Measurements from ENCODE around the gene KIAA1217. TPM values are rescaled to one million over a fixed set of nuclear protein-coding genes. Genes with fewer than 3 reads are reported as not detected.

KIAA1217 gene
- total RNA-seq, 1 experiment from 2014 or later: 171 TPM

DNA sequence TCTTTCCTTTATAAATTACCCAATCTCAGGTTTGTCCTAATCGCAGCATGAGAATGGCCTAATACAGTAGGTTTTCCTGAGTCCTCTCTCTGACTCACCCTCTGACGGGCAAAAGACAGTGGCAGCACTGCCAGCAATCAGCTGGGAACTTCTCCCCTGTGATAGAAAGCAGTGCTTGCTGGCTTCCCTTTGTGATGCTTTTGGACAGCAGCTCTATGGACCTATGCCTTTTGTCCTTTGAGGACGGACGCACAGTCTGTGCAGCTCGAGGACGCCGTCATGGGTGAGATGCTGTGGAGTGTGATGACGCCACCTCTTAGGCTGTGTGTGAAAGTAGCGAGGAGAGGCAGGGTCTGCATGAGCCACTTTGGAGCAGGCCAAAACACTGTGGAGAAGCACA lies 68.8 kb downstream of the KIAA1217 start:
- H3K27me3 ChIP-seq (replicated peaks; ENCODE audit: control insufficient read depth, insufficient read depth, low read length): no peaks in the 10 kb centered on the region
- peaks cover 7% of the 10 kb centered on the region for H3K9me3 Mint-ChIP-seq (ENCODE audit: unreplicated experiment)
- no peaks in the 10 kb centered on the region for H3K9me3 ChIP-seq
- H3K4me1 ChIP-seq: peaks cover 8% of the 10 kb centered on the region
- peaks cover 32% of the 10 kb centered on the region for H3K4me1 Mint-ChIP-seq (ENCODE audit: low read depth, unreplicated experiment)
- ChIA-PET POLR2A (interaction anchor here (1.0 kb wide), 1 partner anchor 69 kb away, joined by 4 read pairs; the partner anchor contains the start of gene KIAA1217), CTCF (no interaction called here)
- H3K36me3 ChIP-seq (ENCODE audit: control insufficient read depth, insufficient read depth, low read length): no peaks in the 10 kb centered on the region; the same call in 1 of the 2 replicates
- peak overlapping the region; percentile 71 for H3K27ac Mint-ChIP-seq (ENCODE audit: unreplicated experiment)
- H3K4me3 Mint-ChIP-seq (ENCODE audit: unreplicated experiment): peak overlapping the region; percentile 7
- TF ChIP-seq, protein P1, sequence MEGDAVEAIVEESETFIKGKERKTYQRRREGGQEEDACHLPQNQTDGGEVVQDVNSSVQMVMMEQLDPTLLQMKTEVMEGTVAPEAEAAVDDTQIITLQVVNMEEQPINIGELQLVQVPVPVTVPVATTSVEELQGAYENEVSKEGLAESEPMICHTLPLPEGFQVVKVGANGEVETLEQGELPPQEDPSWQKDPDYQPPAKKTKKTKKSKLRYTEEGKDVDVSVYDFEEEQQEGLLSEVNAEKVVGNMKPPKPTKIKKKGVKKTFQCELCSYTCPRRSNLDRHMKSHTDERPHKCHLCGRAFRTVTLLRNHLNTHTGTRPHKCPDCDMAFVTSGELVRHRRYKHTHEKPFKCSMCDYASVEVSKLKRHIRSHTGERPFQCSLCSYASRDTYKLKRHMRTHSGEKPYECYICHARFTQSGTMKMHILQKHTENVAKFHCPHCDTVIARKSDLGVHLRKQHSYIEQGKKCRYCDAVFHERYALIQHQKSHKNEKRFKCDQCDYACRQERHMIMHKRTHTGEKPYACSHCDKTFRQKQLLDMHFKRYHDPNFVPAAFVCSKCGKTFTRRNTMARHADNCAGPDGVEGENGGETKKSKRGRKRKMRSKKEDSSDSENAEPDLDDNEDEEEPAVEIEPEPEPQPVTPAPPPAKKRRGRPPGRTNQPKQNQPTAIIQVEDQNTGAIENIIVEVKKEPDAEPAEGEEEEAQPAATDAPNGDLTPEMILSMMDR (IDR thresholded peaks at IDR 0.05; ENCODE audit: insufficient read depth in 1 of 2, low read depth in 1 of 2, low read length in 1 of 2, severe bottlenecking in 1 of 2, unreplicated experiment in 1 of 2): no peak
- intact Hi-C loops (cut with micrococcal nuclease; ENCODE audit: unreplicated experiment): loop anchor here (2.0 kb wide), 1 partner anchor 21 kb away; no protein-coding TSS in a partner anchor
- BruUV-seq (replicated peaks): no TSS peak
- peaks cover 57% of the 10 kb centered on the region for H3K36me3 Mint-ChIP-seq (ENCODE audit: insufficient read depth, unreplicated experiment)
- DNase-seq: no peak
- H3K4me3 ChIP-seq (ENCODE audit: low read depth, low read length): no peak overlapping the region
- no peaks in the 10 kb centered on the region for H3K27me3 Mint-ChIP-seq (ENCODE audit: insufficient read depth, unreplicated experiment)

DNA sequence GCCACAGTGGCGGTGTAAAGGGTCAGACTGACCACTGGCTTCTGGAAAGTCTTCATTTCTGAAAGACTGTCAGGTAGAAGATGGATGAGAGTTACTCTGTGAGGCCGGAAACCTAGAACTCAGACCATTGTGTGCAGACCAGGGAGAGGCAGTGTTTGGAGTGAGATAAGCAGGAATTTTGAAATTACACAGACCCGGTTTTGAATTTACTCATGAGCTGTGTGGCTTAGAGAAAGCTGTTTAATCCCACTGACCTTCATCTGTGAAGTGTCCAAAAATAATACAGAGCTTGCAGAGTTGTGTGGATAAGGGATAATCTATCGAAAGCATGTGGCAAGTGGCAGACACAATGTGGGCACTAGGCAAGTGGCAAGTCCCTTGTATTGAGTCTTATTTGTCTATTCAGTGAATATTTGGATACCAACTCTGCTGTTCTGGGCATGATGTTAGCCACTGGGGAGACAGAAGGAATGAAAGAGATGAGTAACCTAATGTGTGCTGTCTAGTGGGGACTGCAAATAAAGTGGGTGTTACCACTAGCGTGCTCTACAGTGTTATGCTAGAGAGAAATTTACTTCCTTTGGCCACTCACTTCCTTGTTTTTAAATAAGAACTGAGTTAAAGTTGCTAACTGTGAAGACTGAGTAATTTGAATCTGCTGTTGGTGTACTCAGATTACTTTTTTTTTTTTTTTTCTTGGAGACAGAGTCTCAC lies 69.4 kb downstream of the KIAA1217 start:
- CTCF ChIA-PET: no interaction called here
- intact Hi-C loops (cut with micrococcal nuclease; ENCODE audit: unreplicated experiment): loop anchor here (2.0 kb wide), 1 partner anchor 20 kb away; no protein-coding TSS in a partner anchor
- DNase-seq: no peak
- POLR2A ChIA-PET: interaction anchor here (0.6 to 1.0 kb wide), 2 partner anchors 68 to 69 kb away, joined by 3 to 4 read pairs; partner anchors contain the start of gene KIAA1217
- H3K4me1 Mint-ChIP-seq (ENCODE audit: low read depth, unreplicated experiment): peaks cover 27% of the 10 kb centered on the region
- H3K36me3 ChIP-seq (ENCODE audit: control insufficient read depth, insufficient read depth, low read length): no peaks in the 10 kb centered on the region; the same call in 1 of the 2 replicates
- peaks cover 9% of the 10 kb centered on the region for H3K9me3 Mint-ChIP-seq (ENCODE audit: unreplicated experiment)
- TF ChIP-seq, protein P1 (IDR thresholded peaks at IDR 0.05; ENCODE audit: insufficient read depth in 1 of 2, low read depth in 1 of 2, low read length in 1 of 2, severe bottlenecking in 1 of 2, unreplicated experiment in 1 of 2): no peak
- no peak overlapping the region for H3K4me3 ChIP-seq (ENCODE audit: low read depth, low read length)
- H3K4me3 Mint-ChIP-seq (ENCODE audit: unreplicated experiment): peak overlapping the region; percentile 7
- H3K36me3 Mint-ChIP-seq (ENCODE audit: insufficient read depth, unreplicated experiment): peaks cover 58% of the 10 kb centered on the region
- H3K27me3 Mint-ChIP-seq (ENCODE audit: insufficient read depth, unreplicated experiment): no peaks in the 10 kb centered on the region
- peaks cover 2% of the 10 kb centered on the region for H3K4me1 ChIP-seq
- H3K27me3 ChIP-seq (replicated peaks; ENCODE audit: control insufficient read depth, insufficient read depth, low read length): no peaks in the 10 kb centered on the region
- H3K27ac Mint-ChIP-seq (ENCODE audit: unreplicated experiment): peak overlapping the region; percentile 71
- no TSS peak for BruUV-seq (replicated peaks)
- no peaks in the 10 kb centered on the region for H3K9me3 ChIP-seq

DNA sequence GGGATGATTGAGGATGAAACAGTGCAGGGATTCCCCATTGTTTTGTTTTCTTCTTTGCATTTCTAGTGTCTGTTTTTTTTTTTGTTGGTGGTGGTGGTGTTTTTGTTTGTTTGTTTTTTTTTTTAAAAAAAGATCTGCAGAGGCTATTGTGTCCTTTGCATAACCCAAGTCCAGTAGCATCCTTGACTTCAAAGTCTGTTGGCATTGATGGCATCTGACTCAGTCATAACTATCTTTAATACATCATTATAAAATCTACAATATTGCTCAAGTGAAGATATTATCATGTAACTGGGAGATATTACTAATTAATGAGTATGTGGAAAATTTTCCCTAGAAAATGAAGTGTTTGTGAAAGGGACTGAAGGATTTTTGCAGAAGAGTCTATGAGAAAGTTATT lies 70.2 kb downstream of the KIAA1217 start:
- intact Hi-C loops (cut with micrococcal nuclease; ENCODE audit: unreplicated experiment): loop anchor here (2.0 kb wide), 1 partner anchor 20 kb away; no protein-coding TSS in a partner anchor
- Mint-ChIP-seq H3K9me3 (ENCODE audit: unreplicated experiment) (peaks cover 9% of the 10 kb centered on the region), H3K4me3 (ENCODE audit: unreplicated experiment) (no peak overlapping the region), H3K27me3 (ENCODE audit: insufficient read depth, unreplicated experiment) (no peaks in the 10 kb centered on the region), H3K27ac (ENCODE audit: unreplicated experiment) (no peak overlapping the region), H3K4me1 (ENCODE audit: low read depth, unreplicated experiment) (peaks cover 26% of the 10 kb centered on the region), H3K36me3 (ENCODE audit: insufficient read depth, unreplicated experiment) (peaks cover 57% of the 10 kb centered on the region)
- H3K9me3 ChIP-seq: no peaks in the 10 kb centered on the region
- H3K27me3 ChIP-seq (replicated peaks; ENCODE audit: control insufficient read depth, insufficient read depth, low read length): no peaks in the 10 kb centered on the region
- CTCF ChIA-PET: no interaction called here
- DNase-seq: no peak
- TF ChIP-seq, protein P1 (IDR thresholded peaks at IDR 0.05; ENCODE audit: insufficient read depth in 1 of 2, low read depth in 1 of 2, low read length in 1 of 2, severe bottlenecking in 1 of 2, unreplicated experiment in 1 of 2): no peak
- POLR2A ChIA-PET: no interaction called here
- no peak overlapping the region for H3K4me3 ChIP-seq (ENCODE audit: low read depth, low read length)
- no TSS peak for BruUV-seq (replicated peaks)
- H3K36me3 ChIP-seq (ENCODE audit: control insufficient read depth, insufficient read depth, low read length): no peaks in the 10 kb centered on the region; the same call in 1 of the 2 replicates
- H3K4me1 ChIP-seq: no peaks in the 10 kb centered on the region; the same call in 1 of the 2 replicates

Measured in Caco-2 (cell line).